GM10266 (cell line): ENCODE measurements around the gene TBC1D1.

Experiments used
- DNase-seq: peaks from one replicate; pipeline ENCODE4 v3.0.0; 2012; ENCODE audit errors: extremely low spot score
- CTCF ChIP-seq: IDR thresholded peaks from 2 replicates; pipeline ENCODE4 v1.5.1; 2012; ENCODE audit warnings: mild to moderate bottlenecking, low read depth; ENCODE audit not compliant: control insufficient read depth, insufficient read depth; ENCODE audit errors: missing control alignments

Gene TBC1D1

GRCh38 chr4:38071801-38072431 lies 181.0 kb downstream of the TBC1D1 start:
- DNase-seq = peak; percentile 36
- TF ChIP-seq CTCF = peak; percentile 21

GRCh38 chr4:38072578-38072977 lies 181.7 kb downstream of the TBC1D1 start:
- DNase-seq = no peak
- no peak for TF ChIP-seq CTCF

- DNase-seq = no peak
- no peak for TF ChIP-seq CTCF
These were observed 182.8 kb downstream of the TBC1D1 start for GRCh38 chr4:38073596-38074234.

DNA sequence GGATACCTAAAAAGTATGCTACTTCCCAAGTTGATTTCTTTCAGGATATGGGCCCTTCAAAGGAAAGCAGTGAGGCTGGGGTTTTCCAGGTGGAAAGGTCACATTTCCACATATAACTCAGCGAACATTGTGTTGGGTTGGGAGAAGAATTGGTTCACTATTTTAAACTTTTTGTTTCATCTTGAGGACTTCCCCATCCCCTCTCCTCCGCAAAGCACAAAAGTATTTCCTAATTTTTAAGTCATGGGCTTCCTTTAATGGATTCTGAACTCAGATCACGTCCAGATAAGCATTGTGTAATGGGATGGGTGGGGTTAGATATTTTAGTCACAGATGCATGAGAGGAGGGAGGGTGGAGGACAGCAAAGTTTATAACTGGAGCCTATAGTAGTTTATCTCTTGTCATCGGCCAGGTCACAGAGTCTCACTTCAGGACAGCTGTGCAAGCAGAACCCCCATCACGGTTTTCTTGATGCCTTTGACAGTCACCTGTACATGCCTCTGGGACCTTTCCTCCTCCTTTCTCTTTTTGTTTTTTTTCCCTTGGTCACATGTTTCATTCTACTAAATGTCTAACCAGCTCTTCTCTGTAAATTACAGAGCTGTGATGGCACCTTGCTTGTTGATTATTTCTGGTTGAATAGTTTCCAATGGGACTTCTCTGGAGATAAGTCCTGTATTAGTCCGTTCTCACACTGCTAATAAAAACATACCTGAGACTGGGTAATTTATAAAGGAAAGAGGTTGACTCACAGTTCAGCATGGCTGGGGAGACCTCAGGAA lies 184.7 kb downstream of the TBC1D1 start:
- peak; percentile 30 for DNase-seq
- TF ChIP-seq CTCF = no peak

GRCh38 chr4:38076153-38076669 lies 185.3 kb downstream of the TBC1D1 start:
- no peak for TF ChIP-seq CTCF
- peak; percentile 22 for DNase-seq

GRCh38 chr4:38077791-38078489 lies 187.1 kb downstream of the TBC1D1 start:
- DNase-seq = no peak
- TF ChIP-seq CTCF = no peak
